ENCODE measurements around the gene MGLL.

The MGLL gene

DNA sequence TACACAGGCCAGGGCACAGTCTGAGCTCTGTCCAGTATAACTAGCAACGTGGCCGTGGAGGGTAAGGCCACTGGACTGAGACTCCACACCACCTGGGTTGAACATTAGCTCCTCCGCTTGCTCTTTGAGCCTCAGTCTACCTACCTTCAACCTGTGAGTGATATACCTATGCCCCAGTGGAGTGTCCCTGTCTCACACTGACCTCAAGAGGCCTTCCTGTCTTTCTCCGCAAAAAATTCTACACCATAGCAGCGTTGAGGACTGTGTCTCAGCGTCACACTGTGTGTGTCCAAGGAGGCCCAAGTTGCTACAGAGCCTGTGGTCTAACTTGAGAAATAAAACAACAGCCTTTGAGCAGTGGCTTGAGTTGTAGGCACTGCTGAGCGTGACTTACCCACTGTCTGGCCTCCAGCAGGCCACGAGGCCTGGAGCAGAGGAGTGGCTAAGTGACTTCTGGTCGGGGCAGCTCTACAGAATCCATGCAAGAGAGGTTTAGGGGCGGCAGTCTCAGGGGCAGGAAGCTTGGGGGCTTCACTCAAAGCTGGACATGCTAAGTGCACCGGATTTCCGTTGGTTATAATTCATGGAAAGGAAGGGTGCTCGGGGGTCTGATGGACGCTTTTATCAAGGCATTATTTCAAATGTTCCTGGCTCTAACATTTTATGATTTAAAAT, 2.0 kb upstream of the MGLL start:
- Histone ChIP-seq H3K18ac (ENCODE audit: low read length) (no peak overlapping the region), H3K27me3 (ENCODE audit: insufficient read depth, low read length, poor library complexity) (peaks cover 6% of the 10 kb centered on the region), H2AK5ac (ENCODE audit: low read length) (no peak overlapping the region), H3K9ac (ENCODE audit: low read length) (no peak overlapping the region), H2BK120ac (ENCODE audit: low read depth, low read length) (no peak overlapping the region), H2BK15ac (replicated peaks; ENCODE audit: low read depth) (no peak overlapping the region), H4K8ac (ENCODE audit: low read depth, low read length) (no peak overlapping the region), H3K56ac (ENCODE audit: low read length) (no peak overlapping the region), H3K4me1 (ENCODE audit: control insufficient read depth, low read depth, low read length) (no peaks in the 10 kb centered on the region), H3K4me2 (ENCODE audit: low read length) (no peak overlapping the region), H3K4ac (ENCODE audit: low read depth, low read length) (no peak overlapping the region), H2BK5ac (ENCODE audit: low read length) (no peak overlapping the region), H3K79me1 (ENCODE audit: low read length) (no peaks in the 10 kb centered on the region), H3K23ac (ENCODE audit: low read length) (no peak overlapping the region), H3K27ac (ENCODE audit: low read depth, low read length) (no peak overlapping the region), H3K36me3 (ENCODE audit: control insufficient read depth, insufficient read depth, low read length) (no peaks in the 10 kb centered on the region), H4K5ac (ENCODE audit: low read length) (no peak overlapping the region), H3K4me3 (ENCODE audit: low read length) (no peak overlapping the region), H3K79me2 (ENCODE audit: control insufficient read depth, insufficient read depth, low read length) (no peaks in the 10 kb centered on the region)
- no CpG with 5 or more reads among the region's 14 CpGs for WGBS (ENCODE audit: extremely low coverage, insufficient coverage, low lambda C conversion rate)
- no peak for DNase-seq

GRCh38 chr3:127823426-127823857, 1.1 kb upstream of the MGLL start:
- Histone ChIP-seq H3K27me3 (ENCODE audit: insufficient read depth, low read length, poor library complexity) (peaks cover 6% of the 10 kb centered on the region), H2BK5ac (ENCODE audit: low read length) (no peak overlapping the region), H3K18ac (ENCODE audit: low read length) (no peak overlapping the region), H3K23ac (ENCODE audit: low read length) (peak overlapping the region; percentile 90), H3K79me2 (ENCODE audit: control insufficient read depth, insufficient read depth, low read length) (no peaks in the 10 kb centered on the region), H3K4me3 (ENCODE audit: low read length) (no peak overlapping the region), H2AK5ac (ENCODE audit: low read length) (no peak overlapping the region), H3K4me1 (ENCODE audit: control insufficient read depth, low read depth, low read length) (no peaks in the 10 kb centered on the region), H3K4me2 (ENCODE audit: low read length) (no peak overlapping the region), H3K27ac (ENCODE audit: low read depth, low read length) (no peak overlapping the region), H3K79me1 (ENCODE audit: low read length) (no peaks in the 10 kb centered on the region), H2BK15ac (replicated peaks; ENCODE audit: low read depth) (no peak overlapping the region), H4K5ac (ENCODE audit: low read length) (no peak overlapping the region), H3K36me3 (ENCODE audit: control insufficient read depth, insufficient read depth, low read length) (no peaks in the 10 kb centered on the region), H3K4ac (ENCODE audit: low read depth, low read length) (no peak overlapping the region), H3K56ac (ENCODE audit: low read length) (no peak overlapping the region), H3K9ac (ENCODE audit: low read length) (peak overlapping the region; percentile 10), H4K8ac (ENCODE audit: low read depth, low read length) (no peak overlapping the region), H2BK120ac (ENCODE audit: low read depth, low read length) (no peak overlapping the region)
- no peak for DNase-seq
- whole genome bisulfite sequencing (ENCODE audit: extremely low coverage, insufficient coverage, low lambda C conversion rate): no CpG with 5 or more reads among the region's 14 CpGs

- Histone ChIP-seq H3K4me3 (ENCODE audit: low read length) (peak overlapping the region; percentile 47), H3K4me2 (ENCODE audit: low read length) (peak overlapping the region; percentile 96), H3K18ac (ENCODE audit: low read length) (no peak overlapping the region), H2BK15ac (replicated peaks; ENCODE audit: low read depth) (no peak overlapping the region), H3K27ac (ENCODE audit: low read depth, low read length) (no peak overlapping the region), H3K79me2 (ENCODE audit: control insufficient read depth, insufficient read depth, low read length) (no peaks in the 10 kb centered on the region), H2AK5ac (ENCODE audit: low read length) (no peak overlapping the region), H3K36me3 (ENCODE audit: control insufficient read depth, insufficient read depth, low read length) (no peaks in the 10 kb centered on the region), H3K56ac (ENCODE audit: low read length) (peak overlapping the region; percentile 76), H2BK120ac (ENCODE audit: low read depth, low read length) (no peak overlapping the region), H4K5ac (ENCODE audit: low read length) (no peak overlapping the region), H3K4me1 (ENCODE audit: control insufficient read depth, low read depth, low read length) (no peaks in the 10 kb centered on the region), H2BK5ac (ENCODE audit: low read length) (no peak overlapping the region), H4K8ac (ENCODE audit: low read depth, low read length) (no peak overlapping the region), H3K27me3 (ENCODE audit: insufficient read depth, low read length, poor library complexity) (peaks cover 6% of the 10 kb centered on the region), H3K9ac (ENCODE audit: low read length) (peak overlapping the region; percentile 50), H3K23ac (ENCODE audit: low read length) (peak overlapping the region; percentile 90), H3K4ac (ENCODE audit: low read depth, low read length) (no peak overlapping the region), H3K79me1 (ENCODE audit: low read length) (no peaks in the 10 kb centered on the region)
- WGBS (ENCODE audit: extremely low coverage, insufficient coverage, low lambda C conversion rate): no CpG with 5 or more reads among the region's 99 CpGs
- no peak for DNase-seq
These were observed 539 bp upstream of the MGLL start for GRCh38 chr3:127822682-127823425.

DNA sequence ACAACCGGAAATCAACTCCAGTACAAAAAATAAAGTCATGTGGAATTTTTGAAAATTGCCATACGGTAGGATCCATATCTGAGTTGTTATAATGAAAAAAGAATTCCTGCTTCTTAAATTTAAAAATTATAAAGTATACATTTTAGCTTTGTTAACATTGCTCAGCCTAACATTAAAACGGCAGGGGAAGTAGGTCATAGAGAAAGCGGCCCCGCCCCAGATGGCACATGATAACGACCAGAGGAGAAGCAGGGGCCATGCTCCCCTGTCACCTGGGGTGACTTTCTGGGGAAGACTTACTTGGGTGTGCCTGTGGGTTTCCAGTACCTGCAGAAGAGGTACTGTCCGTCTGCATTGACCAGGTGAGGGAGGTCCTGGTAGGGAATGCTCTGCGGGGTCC, 921 bp downstream of the MGLL start:
- Histone ChIP-seq H3K27ac (ENCODE audit: low read depth, low read length) (no peak overlapping the region), H2BK5ac (ENCODE audit: low read length) (no peak overlapping the region), H3K4me1 (ENCODE audit: control insufficient read depth, low read depth, low read length) (no peaks in the 10 kb centered on the region), H2BK15ac (replicated peaks; ENCODE audit: low read depth) (no peak overlapping the region), H3K4me2 (ENCODE audit: low read length) (no peak overlapping the region), H3K4ac (ENCODE audit: low read depth, low read length) (no peak overlapping the region), H3K27me3 (ENCODE audit: insufficient read depth, low read length, poor library complexity) (peaks cover 6% of the 10 kb centered on the region), H3K36me3 (ENCODE audit: control insufficient read depth, insufficient read depth, low read length) (no peaks in the 10 kb centered on the region), H3K79me1 (ENCODE audit: low read length) (no peaks in the 10 kb centered on the region), H3K9ac (ENCODE audit: low read length) (no peak overlapping the region), H3K18ac (ENCODE audit: low read length) (no peak overlapping the region), H3K23ac (ENCODE audit: low read length) (no peak overlapping the region), H2AK5ac (ENCODE audit: low read length) (no peak overlapping the region), H2BK120ac (ENCODE audit: low read depth, low read length) (no peak overlapping the region), H4K5ac (ENCODE audit: low read length) (no peak overlapping the region), H4K8ac (ENCODE audit: low read depth, low read length) (no peak overlapping the region), H3K4me3 (ENCODE audit: low read length) (no peak overlapping the region), H3K79me2 (ENCODE audit: control insufficient read depth, insufficient read depth, low read length) (no peaks in the 10 kb centered on the region), H3K56ac (ENCODE audit: low read length) (no peak overlapping the region)
- no CpG with 5 or more reads among the region's 8 CpGs for WGBS (ENCODE audit: extremely low coverage, insufficient coverage, low lambda C conversion rate)
- no peak for DNase-seq

DNA sequence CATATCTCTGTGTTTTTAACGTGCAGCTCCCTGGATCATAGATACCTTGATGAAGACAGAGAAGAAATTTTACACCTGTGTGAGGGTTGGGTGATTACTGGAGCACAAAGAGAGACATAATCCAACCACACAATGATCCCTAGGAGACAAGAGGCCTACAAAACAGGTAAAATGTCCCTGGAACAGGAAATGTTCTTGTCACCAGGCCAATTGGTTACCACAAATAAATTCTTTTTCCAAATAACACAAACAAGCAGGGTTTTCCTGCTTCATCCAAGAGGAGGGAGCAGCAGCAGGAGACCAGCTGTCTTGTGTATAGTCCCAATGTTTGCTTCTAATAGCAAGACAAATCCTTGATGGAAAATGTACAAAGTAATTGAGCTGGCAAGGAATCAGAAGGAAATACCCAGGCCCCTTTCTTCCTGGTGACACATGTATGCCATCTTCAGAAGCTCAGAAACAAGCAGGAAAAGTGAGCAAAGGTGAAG, 1.4 kb downstream of the MGLL start:
- Histone ChIP-seq H3K23ac (ENCODE audit: low read length) (no peak overlapping the region), H3K56ac (ENCODE audit: low read length) (no peak overlapping the region), H3K27me3 (ENCODE audit: insufficient read depth, low read length, poor library complexity) (peaks cover 6% of the 10 kb centered on the region), H4K8ac (ENCODE audit: low read depth, low read length) (no peak overlapping the region), H3K36me3 (ENCODE audit: control insufficient read depth, insufficient read depth, low read length) (no peaks in the 10 kb centered on the region), H3K9ac (ENCODE audit: low read length) (no peak overlapping the region), H3K79me1 (ENCODE audit: low read length) (no peaks in the 10 kb centered on the region), H3K4me2 (ENCODE audit: low read length) (no peak overlapping the region), H3K27ac (ENCODE audit: low read depth, low read length) (no peak overlapping the region), H2BK15ac (replicated peaks; ENCODE audit: low read depth) (no peak overlapping the region), H2BK120ac (ENCODE audit: low read depth, low read length) (no peak overlapping the region), H2BK5ac (ENCODE audit: low read length) (no peak overlapping the region), H3K79me2 (ENCODE audit: control insufficient read depth, insufficient read depth, low read length) (no peaks in the 10 kb centered on the region), H3K4me3 (ENCODE audit: low read length) (no peak overlapping the region), H3K4me1 (ENCODE audit: control insufficient read depth, low read depth, low read length) (no peaks in the 10 kb centered on the region), H4K5ac (ENCODE audit: low read length) (no peak overlapping the region), H3K18ac (ENCODE audit: low read length) (no peak overlapping the region), H2AK5ac (ENCODE audit: low read length) (no peak overlapping the region), H3K4ac (ENCODE audit: low read depth, low read length) (no peak overlapping the region)
- DNase-seq: no peak
- no CpG with 5 or more reads among the region's 1 CpG for WGBS (ENCODE audit: extremely low coverage, insufficient coverage, low lambda C conversion rate)

Data from mesendoderm (in vitro differentiated cells).